Activated CD4-positive, alpha-beta T cell treated with anti-CD3 and anti-CD28 coated beads, Interleukin-2, amount 10 ng/mL, durations not matched to agents 7 days and 5 days (primary cell): ENCODE results near the gene CRB3. TPM values are rescaled to one million over a fixed set of nuclear protein-coding genes. Genes with fewer than 3 reads are reported as not detected.
"Not testable (repeated sequence)": the region's sequence is repeated elsewhere in the genome, so short reads cannot be mapped to it uniquely, and the experiment has no call there.

ENCODE experiments used
- CTCF ChIA-PET: fragments of 350-600 bp; sonication (Branson Sonifier 250); formaldehyde crosslinking; loops from one replicate; lab custom pipeline; 2021; ENCODE audit warnings: antibody characterized with exemption; lab: Charles Lee
- POLR2A ChIA-PET: fragments of 350-600 bp; sonication (Branson Sonifier 250); formaldehyde crosslinking; loops from one replicate; lab custom pipeline; 2021; ENCODE audit warnings: antibody characterized with exemption; lab: Charles Lee
- DNase-seq: peaks from one replicate; pipeline ENCODE4 v3.0.0-alpha.2; 2020
- H3K27ac Mint-ChIP-seq: one replicate; pipeline ENCODE4 v1.8.0; 2021; ENCODE audit warnings: mild to moderate bottlenecking, moderate library complexity, mixed read lengths
- H3K27me3 Mint-ChIP-seq: one replicate; pipeline ENCODE4 v1.8.0; 2021; ENCODE audit warnings: mixed read lengths
- H3K36me3 Mint-ChIP-seq: one replicate; pipeline ENCODE4 v1.8.0; 2021; ENCODE audit warnings: low read depth, mixed read lengths
- H3K4me1 Mint-ChIP-seq: one replicate; pipeline ENCODE4 v1.8.0; 2021; ENCODE audit warnings: mixed read lengths
- H3K4me3 Mint-ChIP-seq: one replicate; pipeline ENCODE4 v1.8.0; 2021; ENCODE audit warnings: mild to moderate bottlenecking, moderate library complexity, mixed read lengths
- H3K9me3 Mint-ChIP-seq: one replicate; pipeline ENCODE4 v1.8.0; 2021; ENCODE audit warnings: mixed read lengths
- total RNA-seq, 2 experiments: library from RNA; stranded (reverse); gene quantifications; one replicate each; pipeline ENCODE4 v1.2.3, GENCODE V29; 2021

The CRB3 gene
- total RNA-seq, 2 experiments from 2014 or later = 0.33 to 0.64 TPM

DNA sequence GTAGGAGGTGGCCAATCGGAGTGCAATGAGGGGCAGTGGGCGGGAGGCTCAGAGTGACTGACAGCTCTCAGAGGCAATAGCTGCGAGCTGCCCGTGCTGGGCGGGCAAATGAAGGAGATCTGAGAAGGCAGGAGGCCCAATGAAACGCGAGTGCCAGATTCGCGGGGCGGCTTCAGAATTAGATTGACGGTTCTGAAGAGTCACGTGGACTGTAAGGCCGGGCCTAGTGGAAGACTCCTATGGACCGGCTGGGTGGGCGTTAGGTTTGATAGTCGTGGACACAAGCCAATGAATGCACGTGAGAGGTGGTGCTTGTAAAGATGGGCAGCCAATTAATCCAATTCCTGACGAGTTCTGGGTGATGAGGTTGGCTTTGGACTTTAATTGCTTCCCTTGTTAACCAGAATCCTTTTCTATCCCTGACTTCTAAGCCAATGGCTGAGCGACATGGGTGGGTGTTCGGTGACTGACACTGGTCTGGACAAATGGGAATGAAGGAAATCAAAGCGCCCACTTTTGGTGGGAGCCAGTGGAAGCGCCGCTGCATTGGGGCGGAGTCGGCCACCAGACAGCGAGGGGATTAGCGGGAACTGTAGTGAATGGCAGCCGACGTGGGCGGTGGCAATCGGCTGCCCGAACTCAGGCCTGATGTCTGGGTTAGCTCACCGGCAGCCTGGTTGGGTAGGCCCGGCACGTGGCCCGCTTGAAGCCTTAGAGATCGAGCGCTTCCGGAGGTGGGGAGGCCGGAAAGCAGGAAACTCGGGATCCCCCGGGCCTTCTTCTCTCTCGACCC lies 38.9 kb upstream of the CRB3 start:
- ChIA-PET POLR2A (interaction anchor here (0.6 to 1.0 kb wide), 4 partner anchors 32 to 48 kb away, joined by 3 to 4 read pairs (median 4); partner anchors contain the start of gene GTF2F1), CTCF (interaction anchor here (0.6 to 1.0 kb wide), 5 partner anchors 23 to 438 kb away, joined by 3 to 4 read pairs (median 3); no protein-coding TSS in a partner anchor)
- peaks cover 39% of the 10 kb centered on the region for H3K4me1 Mint-ChIP-seq
- no peaks in the 10 kb centered on the region for H3K9me3 Mint-ChIP-seq
- H3K27me3 Mint-ChIP-seq = no peaks in the 10 kb centered on the region
- DNase-seq = peak; percentile 100
- peak overlapping the region; percentile 73 for H3K4me3 Mint-ChIP-seq
- H3K36me3 Mint-ChIP-seq = peaks cover 19% of the 10 kb centered on the region
- H3K27ac Mint-ChIP-seq = peak overlapping the region; percentile 94

GRCh38 chr19:6425732-6426620 lies 38.1 kb upstream of the CRB3 start:
- POLR2A ChIA-PET = no interaction called here
- Mint-ChIP-seq H3K4me3 (peak overlapping the region; percentile 73), H3K36me3 (peaks cover 13% of the 10 kb centered on the region), H3K27ac (peak overlapping the region; percentile 94), H3K4me1 (peaks cover 41% of the 10 kb centered on the region), H3K9me3 (no peaks in the 10 kb centered on the region), H3K27me3 (no peaks in the 10 kb centered on the region)
- DNase-seq = no peak
- CTCF ChIA-PET = interaction anchor here (0.6 to 1.1 kb wide), 8 partner anchors 22 to 1230 kb away, joined by 3 to 4 read pairs (median 3); partner anchors contain the start of gene GTF2F1

- Mint-ChIP-seq H3K4me1 (peaks cover 35% of the 10 kb centered on the region), H3K4me3 (no peak overlapping the region), H3K27me3 (no peaks in the 10 kb centered on the region), H3K9me3 (no peaks in the 10 kb centered on the region), H3K36me3 (peaks cover 10% of the 10 kb centered on the region), H3K27ac (no peak overlapping the region)
- no peak for DNase-seq
- CTCF ChIA-PET = no interaction called here
- POLR2A ChIA-PET = no interaction called here
These were observed 36.9 kb upstream of the CRB3 start for GRCh38 chr19:6427131-6427530.

DNA sequence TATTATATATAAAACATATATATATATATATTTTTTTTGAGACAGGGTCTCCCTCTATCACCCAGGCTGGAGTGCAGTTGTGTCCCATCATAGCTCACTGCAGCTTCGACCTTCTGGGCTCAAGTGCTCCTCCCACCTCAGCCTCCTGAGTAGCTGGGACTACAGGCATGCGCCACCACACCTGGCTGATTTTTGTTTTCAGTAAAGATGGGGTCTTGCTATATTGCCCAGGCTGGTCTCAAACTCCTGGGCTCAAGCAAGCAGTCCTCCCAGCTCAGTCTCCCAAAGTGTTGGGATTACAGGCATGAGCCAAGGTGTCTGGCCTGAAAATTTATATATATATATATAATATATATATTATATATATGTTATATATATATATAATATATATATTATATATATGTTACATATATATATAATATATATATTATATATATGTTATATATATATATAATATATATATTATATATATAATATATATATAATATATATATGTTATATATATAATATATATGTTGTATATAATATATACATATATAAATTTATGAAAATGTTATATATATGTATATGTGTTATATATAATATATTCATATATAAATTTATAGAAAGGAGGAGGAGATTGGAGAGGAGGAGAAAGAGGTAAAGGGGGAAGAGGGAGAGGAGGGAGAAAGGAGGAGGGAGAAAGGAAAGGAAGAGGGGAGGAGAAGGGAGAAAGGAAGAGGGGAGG lies 35.2 kb upstream of the CRB3 start:
- H3K27ac Mint-ChIP-seq, POLR2A ChIA-PET, DNase-seq, H3K27me3 Mint-ChIP-seq, H3K9me3 Mint-ChIP-seq, H3K36me3 Mint-ChIP-seq, H3K4me3 Mint-ChIP-seq: not testable (repeated sequence)
- peaks cover 22% of the 10 kb centered on the region for H3K4me1 Mint-ChIP-seq
- CTCF ChIA-PET = interaction anchor here (0.8 kb wide), 1 partner anchor 9 kb away, joined by 3 read pairs; no protein-coding TSS in a partner anchor

- CTCF ChIA-PET = interaction anchor here (0.8 kb wide), 1 partner anchor 8 kb away, joined by 3 read pairs; no protein-coding TSS in a partner anchor
- no peak overlapping the region for H3K27ac Mint-ChIP-seq
These were observed 34.5 kb upstream of the CRB3 start for GRCh38 chr19:6429419-6430221.

GRCh38 chr19:6431891-6432290 lies 32.2 kb upstream of the CRB3 start:
- Mint-ChIP-seq H3K27me3 (no peaks in the 10 kb centered on the region), H3K4me1 (peaks cover 14% of the 10 kb centered on the region), H3K27ac (no peak overlapping the region), H3K9me3 (no peaks in the 10 kb centered on the region), H3K4me3 (no peak overlapping the region), H3K36me3 (no peaks in the 10 kb centered on the region)
- CTCF ChIA-PET = no interaction called here
- DNase-seq = no peak
- POLR2A ChIA-PET = no interaction called here

More at GRCh38 chr19:6429419-6430221, 34.5 kb upstream of the CRB3 start:
- POLR2A ChIA-PET = no interaction called here
- DNase-seq = no peak
- no peaks in the 10 kb centered on the region for H3K9me3 Mint-ChIP-seq
- H3K27me3 Mint-ChIP-seq = no peaks in the 10 kb centered on the region
- peaks cover 22% of the 10 kb centered on the region for H3K4me1 Mint-ChIP-seq
- H3K36me3 Mint-ChIP-seq = peaks cover 4% of the 10 kb centered on the region
- peak overlapping the region; percentile 42 for H3K4me3 Mint-ChIP-seq

GRCh38 chr19:6433165-6433564 lies 30.9 kb upstream of the CRB3 start:
- no peak for DNase-seq
- Mint-ChIP-seq H3K27ac (no peak overlapping the region), H3K36me3 (no peaks in the 10 kb centered on the region), H3K9me3 (no peaks in the 10 kb centered on the region), H3K4me3 (no peak overlapping the region), H3K4me1 (peaks cover 14% of the 10 kb centered on the region), H3K27me3 (no peaks in the 10 kb centered on the region)
- POLR2A ChIA-PET = no interaction called here
- CTCF ChIA-PET = no interaction called here

- Mint-ChIP-seq H3K4me1 (peaks cover 14% of the 10 kb centered on the region), H3K4me3 (no peak within 1 kb of the TSS), H3K9me3 (no peaks in the 10 kb centered on the region), H3K27ac (no peak within 1 kb of the TSS), H3K27me3 (no peaks in the 10 kb centered on the region), H3K36me3 (no peaks in the 10 kb centered on the region)
- DNase-seq = no peak
- CTCF ChIA-PET = no interaction called here
- POLR2A ChIA-PET = no interaction called here
These were observed 30.4 kb upstream of the CRB3 start, which contains the start of gene SLC25A41 for GRCh38 chr19:6433663-6434062. Gene SLC25A41 (minus strand): TSS chr19:6433763. CDS start chr19:6433693, 70 bp downstream.

DNA sequence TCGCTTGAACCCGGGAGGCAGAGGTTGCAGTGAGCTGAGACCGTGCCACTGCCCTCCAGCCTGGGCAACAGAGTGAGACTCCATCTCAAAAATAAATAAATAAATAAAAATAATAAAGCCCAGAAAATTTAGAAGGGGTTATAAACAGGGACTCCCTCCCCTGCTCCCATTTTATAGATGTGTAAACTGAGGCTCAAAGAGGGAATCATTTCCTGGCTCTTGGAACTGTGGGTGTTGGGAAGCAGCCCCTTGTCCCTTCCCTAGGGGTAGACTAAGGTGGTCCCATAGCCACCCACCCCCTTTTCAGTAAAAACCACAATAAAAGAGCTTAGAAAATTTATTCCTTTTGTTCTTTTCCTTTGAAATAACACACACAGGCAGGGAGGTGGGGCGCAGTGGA lies 24.3 kb upstream of the CRB3 start:
- peaks cover 4% of the 10 kb centered on the region for H3K4me1 Mint-ChIP-seq
- DNase-seq = no peak
- no peaks in the 10 kb centered on the region for H3K9me3 Mint-ChIP-seq
- no peak overlapping the region for H3K4me3 Mint-ChIP-seq
- H3K27ac Mint-ChIP-seq = no peak overlapping the region
- CTCF ChIA-PET = no interaction called here
- no peaks in the 10 kb centered on the region for H3K27me3 Mint-ChIP-seq
- H3K36me3 Mint-ChIP-seq = no peaks in the 10 kb centered on the region
- POLR2A ChIA-PET = no interaction called here

GRCh38 chr19:6440905-6441304 lies 23.2 kb upstream of the CRB3 start:
- no peaks in the 10 kb centered on the region for H3K9me3 Mint-ChIP-seq
- H3K4me3 Mint-ChIP-seq = no peak overlapping the region
- no peaks in the 10 kb centered on the region for H3K36me3 Mint-ChIP-seq
- POLR2A ChIA-PET = no interaction called here
- DNase-seq = no peak
- no peaks in the 10 kb centered on the region for H3K27me3 Mint-ChIP-seq
- H3K4me1 Mint-ChIP-seq = peaks cover 2% of the 10 kb centered on the region
- CTCF ChIA-PET = no interaction called here
- H3K27ac Mint-ChIP-seq = no peak overlapping the region

DNA sequence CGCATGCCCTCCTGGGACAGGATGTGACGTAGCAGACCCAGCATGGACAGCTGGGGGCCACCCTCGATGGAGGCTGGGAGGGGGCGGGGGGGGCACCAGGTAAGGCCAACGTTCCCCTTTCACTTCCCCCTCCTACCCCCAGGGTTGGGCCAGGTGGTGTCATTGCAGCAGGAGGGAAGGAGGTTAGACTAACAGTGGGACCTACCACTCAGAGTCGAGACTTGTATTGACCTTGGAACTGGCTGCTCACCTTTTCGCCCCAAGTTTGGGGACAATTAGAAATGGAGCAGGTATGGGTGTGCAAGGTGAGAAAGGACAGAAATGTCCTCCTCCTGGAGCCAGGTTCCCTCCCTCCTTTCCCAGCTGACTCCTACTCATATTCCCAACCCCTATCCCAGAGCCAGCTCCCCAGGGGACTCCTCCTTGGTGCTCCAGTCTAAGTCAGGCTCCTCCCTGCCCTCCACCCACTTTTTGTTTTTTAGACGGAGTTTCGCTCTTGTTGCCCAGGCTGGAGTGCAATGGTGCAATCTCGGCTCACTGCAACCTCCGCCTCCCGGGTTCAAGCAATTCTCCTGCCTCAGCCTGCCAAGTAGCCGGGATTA lies 21.9 kb upstream of the CRB3 start:
- H3K9me3 Mint-ChIP-seq = no peaks in the 10 kb centered on the region
- ChIA-PET POLR2A (no interaction called here), CTCF (interaction anchor here (0.6 kb wide), 1 partner anchor 350 kb away, joined by 4 read pairs; no protein-coding TSS in a partner anchor)
- no peaks in the 10 kb centered on the region for H3K36me3 Mint-ChIP-seq
- H3K27ac Mint-ChIP-seq = no peak overlapping the region
- DNase-seq = no peak
- H3K4me1 Mint-ChIP-seq = no peaks in the 10 kb centered on the region
- no peak overlapping the region for H3K4me3 Mint-ChIP-seq
- no peaks in the 10 kb centered on the region for H3K27me3 Mint-ChIP-seq
